ENCODE measurements around the gene FCMR.
"Not testable (repeated sequence)": the region's sequence is repeated elsewhere in the genome, so short reads cannot be mapped to it uniquely, and the experiment has no call there.

The FCMR gene

GRCh38 chr1:206939841-206940587, 18.3 kb upstream of the FCMR start:
- no peak overlapping the region for H3K27ac Mint-ChIP-seq
- H3K36me3 Mint-ChIP-seq (ENCODE audit: low read depth) = no peaks in the 10 kb centered on the region
- no peak overlapping the region for H3K4me3 Mint-ChIP-seq
- H3K4me1 Mint-ChIP-seq (ENCODE audit: low read depth) = no peaks in the 10 kb centered on the region
- no peak for DNase-seq
- H3K9me3 Mint-ChIP-seq = no peaks in the 10 kb centered on the region
- no peaks in the 10 kb centered on the region for H3K27me3 Mint-ChIP-seq

GRCh38 chr1:206939131-206939530, 17.4 kb upstream of the FCMR start:
- H3K4me3 Mint-ChIP-seq = no peak overlapping the region
- H3K36me3 Mint-ChIP-seq (ENCODE audit: low read depth) = no peaks in the 10 kb centered on the region
- no peaks in the 10 kb centered on the region for H3K9me3 Mint-ChIP-seq
- no peak for DNase-seq
- H3K27me3 Mint-ChIP-seq = no peaks in the 10 kb centered on the region
- no peaks in the 10 kb centered on the region for H3K4me1 Mint-ChIP-seq (ENCODE audit: low read depth)
- H3K27ac Mint-ChIP-seq = no peak overlapping the region

- H3K36me3 Mint-ChIP-seq (ENCODE audit: low read depth) = no peaks in the 10 kb centered on the region
- no peaks in the 10 kb centered on the region for H3K27me3 Mint-ChIP-seq
- H3K4me1 Mint-ChIP-seq (ENCODE audit: low read depth) = peaks cover 11% of the 10 kb centered on the region
- DNase-seq = no peak
- no peaks in the 10 kb centered on the region for H3K9me3 Mint-ChIP-seq
- H3K4me3 Mint-ChIP-seq = no peak overlapping the region
- no peak overlapping the region for H3K27ac Mint-ChIP-seq
Observed at GRCh38 chr1:206937425-206937824, 15.7 kb upstream of the FCMR start.

GRCh38 chr1:206935491-206936067, 13.8 kb upstream of the FCMR start:
- Mint-ChIP-seq H3K27ac (no peak overlapping the region), H3K27me3 (no peaks in the 10 kb centered on the region), H3K9me3 (no peaks in the 10 kb centered on the region), H3K36me3 (ENCODE audit: low read depth) (no peaks in the 10 kb centered on the region), H3K4me3 (no peak overlapping the region), H3K4me1 (ENCODE audit: low read depth) (peaks cover 30% of the 10 kb centered on the region)
- DNase-seq = peak; percentile 65

- H3K9me3 Mint-ChIP-seq = no peaks in the 10 kb centered on the region
- H3K27ac Mint-ChIP-seq = no peak overlapping the region
- H3K4me1 Mint-ChIP-seq (ENCODE audit: low read depth) = peaks cover 44% of the 10 kb centered on the region
- H3K36me3 Mint-ChIP-seq (ENCODE audit: low read depth) = no peaks in the 10 kb centered on the region
- H3K4me3 Mint-ChIP-seq = no peak overlapping the region
- peak; percentile 81 for DNase-seq
- no peaks in the 10 kb centered on the region for H3K27me3 Mint-ChIP-seq
Observed at GRCh38 chr1:206933333-206933945, 11.7 kb upstream of the FCMR start.

- Mint-ChIP-seq H3K4me1 (ENCODE audit: low read depth) (peaks cover 54% of the 10 kb centered on the region), H3K9me3 (no peaks in the 10 kb centered on the region), H3K36me3 (ENCODE audit: low read depth) (no peaks in the 10 kb centered on the region), H3K27ac (no peak overlapping the region), H3K4me3 (no peak overlapping the region), H3K27me3 (no peaks in the 10 kb centered on the region)
- DNase-seq = no peak
Observed at GRCh38 chr1:206932177-206932576, 10.4 kb upstream of the FCMR start.

GRCh38 chr1:206931709-206932108, 10.0 kb upstream of the FCMR start:
- Mint-ChIP-seq H3K4me1 (ENCODE audit: low read depth) (peaks cover 55% of the 10 kb centered on the region), H3K27ac (peak overlapping the region; percentile 26), H3K9me3 (no peaks in the 10 kb centered on the region), H3K4me3 (no peak overlapping the region), H3K27me3 (no peaks in the 10 kb centered on the region), H3K36me3 (ENCODE audit: low read depth) (no peaks in the 10 kb centered on the region)
- no peak for DNase-seq

- Mint-ChIP-seq H3K36me3 (ENCODE audit: low read depth) (no peaks in the 10 kb centered on the region), H3K4me3 (peak overlapping the region; percentile 50), H3K4me1 (ENCODE audit: low read depth) (peaks cover 59% of the 10 kb centered on the region), H3K27ac (peak overlapping the region; percentile 94), H3K9me3 (no peaks in the 10 kb centered on the region), H3K27me3 (no peaks in the 10 kb centered on the region)
- peak; percentile 73 for DNase-seq
Observed at GRCh38 chr1:206930210-206930798, 8.6 kb upstream of the FCMR start.

- H3K27ac Mint-ChIP-seq = peak overlapping the region; percentile 94
- peak overlapping the region; percentile 27 for H3K4me3 Mint-ChIP-seq
- H3K36me3 Mint-ChIP-seq (ENCODE audit: low read depth) = no peaks in the 10 kb centered on the region
- no peak for DNase-seq
- no peaks in the 10 kb centered on the region for H3K27me3 Mint-ChIP-seq
- no peaks in the 10 kb centered on the region for H3K9me3 Mint-ChIP-seq
- peaks cover 59% of the 10 kb centered on the region for H3K4me1 Mint-ChIP-seq (ENCODE audit: low read depth)
Observed at GRCh38 chr1:206929524-206929923, 7.8 kb upstream of the FCMR start.

- H3K36me3 Mint-ChIP-seq (ENCODE audit: low read depth) = peaks cover 2% of the 10 kb centered on the region
- no peak overlapping the region for H3K27ac Mint-ChIP-seq
- H3K27me3 Mint-ChIP-seq = no peaks in the 10 kb centered on the region
- H3K4me1 Mint-ChIP-seq (ENCODE audit: low read depth) = peaks cover 36% of the 10 kb centered on the region
- H3K9me3 Mint-ChIP-seq = no peaks in the 10 kb centered on the region
- DNase-seq = no peak
- no peak overlapping the region for H3K4me3 Mint-ChIP-seq
Observed at GRCh38 chr1:206926286-206926685, 4.5 kb upstream of the FCMR start.

GRCh38 chr1:206925106-206925736, 3.5 kb upstream of the FCMR start:
- no peak overlapping the region for H3K27ac Mint-ChIP-seq
- H3K27me3 Mint-ChIP-seq = no peaks in the 10 kb centered on the region
- H3K4me1 Mint-ChIP-seq (ENCODE audit: low read depth) = peaks cover 26% of the 10 kb centered on the region
- H3K9me3 Mint-ChIP-seq = no peaks in the 10 kb centered on the region
- H3K36me3 Mint-ChIP-seq (ENCODE audit: low read depth) = peaks cover 10% of the 10 kb centered on the region
- no peak for DNase-seq
- H3K4me3 Mint-ChIP-seq = no peak overlapping the region

- Mint-ChIP-seq H3K4me1 (ENCODE audit: low read depth) (peaks cover 23% of the 10 kb centered on the region), H3K27me3 (no peaks in the 10 kb centered on the region), H3K4me3 (no peak overlapping the region), H3K27ac (no peak overlapping the region), H3K9me3 (no peaks in the 10 kb centered on the region), H3K36me3 (ENCODE audit: low read depth) (peaks cover 14% of the 10 kb centered on the region)
- no peak for DNase-seq
Observed at GRCh38 chr1:206924592-206925105, 2.9 kb upstream of the FCMR start.

GRCh38 chr1:206923961-206924557, 2.3 kb upstream of the FCMR start:
- H3K4me3 Mint-ChIP-seq, DNase-seq, H3K27ac Mint-ChIP-seq, H3K9me3 Mint-ChIP-seq, H3K27me3 Mint-ChIP-seq: not testable (repeated sequence)
- Mint-ChIP-seq H3K4me1 (ENCODE audit: low read depth) (peaks cover 25% of the 10 kb centered on the region), H3K36me3 (ENCODE audit: low read depth) (peaks cover 14% of the 10 kb centered on the region)
